CD4-positive, alpha-beta T cell treated with Interleukin-21 for 1 hour (primary cell): ENCODE measurements around the gene SIM1.

Experiments
- DNase-seq: peaks from one replicate; pipeline ENCODE4 v3.0.0-alpha.2; 2020

Gene SIM1

DNA sequence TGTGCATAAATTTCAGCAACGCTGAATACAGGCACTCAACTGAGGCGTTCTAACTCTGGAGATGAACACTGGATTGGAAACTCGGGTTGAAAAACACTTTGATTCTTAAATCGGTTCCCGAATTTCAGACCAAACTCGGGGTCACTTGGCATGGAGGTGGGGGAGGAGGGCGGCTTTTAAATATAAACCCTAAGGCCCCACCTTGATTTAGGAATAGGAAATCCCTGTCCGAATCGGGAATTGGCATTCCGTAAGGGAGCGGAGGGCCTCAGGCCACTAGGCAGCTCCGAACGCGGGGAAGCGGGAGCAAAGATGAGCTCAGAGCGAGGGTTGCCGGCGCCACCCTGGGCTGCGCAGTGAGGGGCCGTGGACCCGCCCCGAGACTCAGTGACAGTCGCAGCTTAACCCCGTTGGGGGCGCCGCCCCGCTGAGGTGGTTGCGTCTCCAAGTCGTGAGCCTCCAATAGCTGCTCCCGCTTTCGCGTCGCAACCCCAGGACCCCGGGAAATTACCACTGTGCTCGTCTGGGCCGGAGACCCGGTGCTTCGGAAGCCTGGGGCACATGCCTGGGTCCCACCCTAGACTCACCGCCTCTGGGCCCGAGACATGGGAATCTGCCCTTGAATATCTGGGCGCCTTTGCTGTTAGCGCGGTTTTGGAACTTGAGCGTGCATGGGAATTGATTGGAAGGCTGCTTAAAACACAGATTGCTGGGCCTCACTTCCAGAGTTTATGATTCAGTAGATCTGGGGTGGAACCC lies 4.6 kb upstream of the SIM1 start:
- no peak for DNase-seq

DNA sequence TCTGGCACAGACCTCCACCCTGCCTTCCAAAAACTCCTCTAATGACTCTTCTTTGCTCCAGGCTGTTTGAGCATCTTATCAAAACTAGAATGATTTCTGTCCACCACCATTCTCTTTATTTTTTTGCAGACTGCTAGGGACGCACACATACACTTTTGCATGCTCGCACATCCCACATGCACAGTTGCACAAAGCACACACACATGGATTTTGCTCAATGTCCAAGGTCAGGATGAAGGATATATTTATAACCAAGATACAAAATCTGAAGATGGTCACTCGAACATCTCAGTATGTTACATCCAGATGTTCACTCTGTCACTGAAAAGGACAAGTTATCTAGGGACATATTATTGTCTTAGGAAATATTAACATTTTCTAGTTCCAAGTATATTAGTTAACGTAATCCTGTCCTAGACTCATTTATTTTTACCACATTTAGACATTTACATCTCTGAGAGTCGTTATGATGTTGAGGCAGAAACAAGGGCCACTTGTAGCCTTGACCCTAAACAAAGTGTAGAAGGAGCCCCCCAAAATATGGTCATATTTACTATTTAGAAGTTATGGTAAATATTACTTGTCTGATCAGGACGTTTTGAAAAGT lies 3.4 kb upstream of the SIM1 start:
- DNase-seq, result no peak

DNA sequence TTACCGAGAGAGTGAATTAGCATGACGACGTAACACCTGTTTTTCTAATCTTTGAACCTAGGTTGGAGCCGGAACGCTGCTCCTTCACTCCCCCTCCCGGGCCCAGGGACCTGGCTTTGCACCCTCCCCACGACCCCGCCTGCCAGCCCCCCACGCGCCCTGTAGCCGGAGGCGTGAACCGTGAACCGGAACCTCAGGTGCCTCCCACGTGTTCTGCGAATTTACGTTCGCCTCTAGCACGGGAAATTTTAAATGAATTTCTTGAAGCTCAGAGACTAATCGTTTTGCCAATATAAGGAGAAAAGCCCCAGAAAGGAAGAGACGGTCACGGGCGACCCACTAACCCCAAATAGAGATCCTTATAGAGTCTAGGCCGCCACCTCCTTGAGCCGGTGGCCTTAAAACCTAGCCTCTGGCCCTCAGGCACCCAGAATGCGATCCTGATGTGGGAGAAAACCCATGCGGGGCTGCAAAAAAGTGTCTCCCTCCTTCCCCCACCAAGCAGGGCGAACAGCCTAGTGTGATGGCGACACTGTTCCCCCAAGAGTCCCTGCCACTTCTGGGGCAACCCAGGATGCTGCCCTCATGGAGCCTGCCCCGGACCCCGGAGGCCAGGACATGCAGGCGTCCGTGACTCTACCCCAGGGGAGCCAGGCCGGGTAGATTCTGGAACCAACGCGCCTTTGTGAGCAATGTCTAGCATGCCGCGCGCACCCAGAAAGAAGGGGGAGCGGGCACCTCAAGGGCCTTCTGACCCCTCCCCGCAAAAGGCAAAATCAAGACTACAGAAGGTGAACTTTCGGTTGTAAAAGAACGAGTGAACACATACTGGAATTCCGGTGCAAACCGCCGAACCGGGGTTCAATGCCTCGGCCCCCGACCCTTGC lies 2.7 kb upstream of the SIM1 start:
- no peak for DNase-seq

DNA sequence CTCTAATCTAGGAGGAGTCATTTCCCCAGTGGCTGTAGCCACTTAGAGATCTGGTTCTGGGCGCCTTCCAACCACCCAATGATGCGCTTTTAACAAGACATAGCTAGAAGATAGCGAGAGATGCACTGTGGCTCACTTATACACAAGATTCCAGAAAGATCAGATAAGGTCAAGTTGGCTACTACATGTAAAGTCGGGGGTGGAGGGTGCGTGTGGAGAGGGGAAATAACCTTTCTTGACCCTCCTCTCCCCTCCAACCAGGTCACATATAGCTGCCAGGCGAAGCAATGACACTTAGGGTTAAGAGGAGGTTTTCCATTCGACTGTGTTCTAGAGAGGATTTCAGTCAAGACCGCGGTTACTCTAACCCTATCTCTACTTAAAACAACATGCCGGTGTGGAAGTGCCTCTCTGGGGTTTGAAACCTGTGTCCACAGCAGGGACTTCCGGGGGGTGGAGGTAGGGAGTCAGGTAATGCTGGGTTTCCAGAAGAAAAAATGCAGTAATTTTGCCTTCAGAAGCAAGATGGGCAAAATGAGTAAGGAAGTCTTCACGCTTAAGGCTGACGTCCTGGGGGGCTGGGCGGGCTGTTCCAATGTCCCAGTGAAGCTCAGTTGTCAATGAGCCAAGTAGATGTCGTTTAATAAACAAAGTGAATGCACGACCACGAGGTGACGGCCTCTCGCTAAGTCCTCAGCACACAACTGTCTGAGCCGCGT lies 1.8 kb upstream of the SIM1 start:
- DNase-seq, result no peak

DNA sequence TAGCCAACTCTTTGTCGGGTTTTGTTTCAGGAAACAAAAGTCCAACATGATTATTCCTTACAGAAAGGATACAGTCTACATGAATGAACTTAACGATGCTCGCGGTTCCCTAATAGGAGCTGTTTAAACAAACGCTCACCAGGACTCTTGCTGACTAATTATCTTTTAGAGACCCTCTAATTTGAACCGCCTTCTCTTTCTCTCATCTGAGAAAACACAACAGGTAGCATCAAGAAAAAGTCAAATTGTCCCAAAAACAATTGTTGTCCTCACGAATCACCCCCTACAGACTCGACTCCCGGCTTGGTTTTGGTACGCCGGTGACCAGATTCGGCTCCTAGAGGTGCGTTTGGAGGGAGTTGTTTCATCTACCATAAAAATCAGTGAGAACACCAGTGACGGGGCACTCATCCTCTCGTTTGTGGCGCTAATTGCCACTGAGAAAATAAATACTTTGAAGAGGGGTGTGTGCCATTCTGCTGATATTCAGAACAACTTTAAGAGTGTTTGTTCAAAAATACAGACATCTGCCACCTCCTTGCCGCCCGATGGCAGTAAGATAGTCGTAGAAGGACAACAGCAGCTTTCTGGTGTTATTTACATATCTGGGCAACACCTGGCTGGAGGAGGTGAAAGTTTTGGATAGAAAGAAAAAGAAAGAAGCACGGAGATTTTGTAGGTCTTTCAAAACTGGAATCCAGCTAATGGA lies 1.1 kb upstream of the SIM1 start:
- no peak for DNase-seq

DNA sequence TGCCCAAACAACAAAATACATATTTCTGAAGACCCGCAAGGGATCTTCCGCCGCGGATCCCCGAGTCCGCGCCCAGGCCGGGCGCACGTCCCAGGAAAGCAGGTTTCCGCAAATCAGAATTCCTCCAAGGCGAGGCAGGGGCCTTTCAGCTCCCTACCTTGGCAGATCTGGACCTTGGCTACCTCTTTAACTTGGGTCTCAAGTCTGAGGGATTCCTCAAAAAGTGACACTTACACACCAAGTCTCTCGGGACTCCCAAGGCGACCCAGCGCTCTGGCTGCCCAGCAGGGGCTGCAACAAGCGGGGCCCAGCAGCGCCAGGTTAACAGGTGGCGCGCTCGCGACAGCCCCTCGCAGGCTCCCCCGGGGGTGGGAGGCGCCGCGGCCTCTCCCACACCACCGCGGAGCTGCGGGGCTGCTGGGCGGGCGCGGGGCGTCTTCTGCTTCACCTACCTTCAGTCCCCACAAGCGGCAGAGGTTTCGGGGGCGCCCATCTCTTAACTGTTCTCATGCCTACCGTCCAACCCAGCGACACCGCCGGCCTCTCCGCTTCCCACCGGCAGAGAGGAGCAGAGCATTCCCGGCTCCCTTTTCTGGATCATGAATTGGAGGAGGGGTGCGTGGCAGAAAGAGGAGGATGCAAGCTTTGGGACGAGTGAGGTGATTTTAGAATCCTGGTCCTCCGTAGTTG lies 414 bp downstream of the SIM1 start:
- no peak for DNase-seq

DNA sequence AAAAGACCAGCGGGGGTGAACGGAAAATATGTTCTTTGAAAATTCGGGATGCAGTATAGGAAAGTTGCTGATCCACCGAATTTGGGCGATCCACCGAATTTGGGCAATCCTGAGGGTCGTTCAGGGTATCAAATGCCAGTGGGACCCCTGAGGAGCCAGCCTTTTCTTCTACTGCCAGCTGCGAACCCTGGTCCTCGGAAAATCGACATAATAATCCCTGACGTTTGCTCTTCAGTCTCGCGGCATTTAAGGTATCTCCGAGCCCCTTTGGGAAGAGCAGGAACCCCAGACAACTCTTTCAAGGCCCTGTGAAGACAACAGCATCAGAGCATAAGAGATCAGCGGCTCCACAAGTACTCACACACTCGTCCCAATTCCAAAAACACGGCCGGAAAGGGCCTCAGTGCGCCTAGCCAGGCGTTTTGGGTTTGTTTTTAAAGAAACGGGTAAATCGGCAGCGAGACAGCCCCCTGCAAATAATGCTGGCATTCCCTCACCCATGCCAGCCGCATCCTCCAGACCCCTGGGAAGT lies 1.0 kb downstream of the SIM1 start:
- DNase-seq, result no peak

DNA sequence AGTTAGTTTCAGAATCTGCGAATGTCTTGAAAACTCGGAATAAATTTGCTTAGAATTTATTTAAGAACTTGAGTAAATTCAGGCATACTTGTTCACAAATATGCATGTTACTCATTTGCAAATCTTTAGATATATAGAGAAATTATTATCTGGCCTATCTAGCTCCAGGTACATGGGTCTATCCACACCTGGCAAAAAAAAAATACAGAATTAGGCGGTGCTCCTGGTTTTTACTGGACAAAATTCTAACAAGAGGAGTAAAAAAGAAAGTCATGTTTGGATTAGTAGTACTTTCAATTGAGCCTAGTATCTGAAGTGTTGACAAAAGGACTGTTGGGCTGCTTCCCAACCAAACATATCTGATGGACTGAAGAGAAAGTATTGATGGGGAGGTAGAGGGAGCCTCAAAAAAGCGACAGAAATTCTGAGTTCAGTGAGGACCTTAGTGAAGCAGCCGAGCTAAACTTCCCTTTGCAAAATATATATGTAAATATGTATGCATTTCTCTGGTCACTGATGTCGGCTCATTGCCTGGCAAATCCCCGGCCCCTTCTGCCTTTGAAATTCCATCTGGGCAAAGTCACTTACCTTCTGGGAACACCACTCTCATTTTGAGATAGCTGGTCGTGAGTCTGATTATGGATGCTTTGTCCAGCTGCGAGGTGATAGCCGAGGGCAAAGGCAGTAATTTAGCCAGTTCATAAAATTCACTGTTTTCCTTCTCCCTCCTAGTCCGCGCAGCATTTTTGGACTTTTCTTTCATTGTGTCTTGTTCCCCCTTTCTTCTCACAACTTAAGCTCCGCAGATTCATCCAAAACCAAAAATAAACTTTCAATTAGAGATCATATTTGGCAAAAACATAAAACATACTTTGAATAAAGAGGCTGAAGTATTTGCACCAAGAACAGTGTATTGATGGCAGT lies 1.8 kb downstream of the SIM1 start:
- DNase-seq, result no peak

DNA sequence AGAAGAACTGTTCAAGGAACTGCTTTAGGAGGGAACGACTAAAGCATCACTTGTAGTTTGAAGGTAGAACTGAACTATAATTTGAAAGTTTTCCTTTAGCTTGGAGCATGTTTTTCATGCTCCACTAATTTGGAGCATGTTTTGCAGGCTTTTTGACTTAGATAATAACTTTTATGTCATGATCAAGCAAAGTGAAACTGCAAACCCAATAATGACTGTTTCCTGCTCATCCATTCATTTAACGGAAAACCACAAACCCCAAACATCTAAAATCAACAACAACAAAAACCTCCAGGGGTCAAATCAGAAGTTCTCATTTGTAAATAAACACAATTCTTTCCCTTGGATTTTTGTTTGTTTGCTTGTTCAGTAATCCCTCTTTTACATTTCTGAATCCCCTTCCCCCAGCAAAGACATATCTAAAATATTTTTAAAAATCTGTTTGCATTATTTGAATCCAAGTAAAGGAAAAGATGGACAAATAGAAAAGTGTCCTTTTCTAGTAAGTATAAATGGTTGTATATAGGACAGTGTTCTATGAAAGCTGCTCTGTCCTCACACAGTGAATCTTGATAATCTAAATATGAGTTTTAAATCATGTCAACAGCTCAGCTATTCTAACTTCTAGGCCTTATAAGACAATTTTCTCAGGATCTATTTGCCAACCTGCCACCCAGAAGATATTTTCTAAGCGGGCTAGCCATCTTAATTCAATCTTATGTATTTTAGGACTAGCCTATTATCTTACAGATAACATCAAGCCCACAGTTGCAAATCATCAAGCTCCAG lies 2.6 kb downstream of the SIM1 start:
- no peak for DNase-seq

DNA sequence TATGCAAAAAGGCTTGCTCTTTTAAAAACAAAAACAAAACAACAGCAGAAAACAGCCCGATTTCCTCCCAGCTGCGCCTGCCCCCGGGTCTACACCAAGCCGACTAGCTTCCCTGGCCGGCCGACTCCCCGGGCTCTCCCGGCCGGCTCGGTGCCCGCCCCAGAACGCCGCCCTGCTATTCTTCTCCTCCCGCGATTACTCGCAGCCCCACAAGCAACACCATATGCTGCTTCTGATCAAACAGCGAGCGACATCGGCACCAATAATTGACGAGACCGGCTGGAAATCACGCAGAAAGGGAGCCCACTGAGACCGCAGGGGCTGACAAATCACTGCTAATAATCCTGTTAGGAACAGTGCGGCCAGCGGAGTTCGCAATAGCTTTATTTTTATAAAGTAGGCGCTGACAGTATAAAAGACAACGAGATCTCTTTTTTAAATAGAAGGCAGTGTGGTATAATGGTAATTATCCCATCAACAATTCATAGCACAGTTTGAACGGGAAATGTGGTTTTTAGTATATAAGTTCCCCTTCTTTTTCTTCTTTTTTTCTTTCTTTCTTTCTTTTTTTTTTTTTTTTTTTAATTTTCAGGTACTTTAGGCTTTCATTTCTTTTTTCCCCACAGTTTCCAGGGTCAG lies 3.3 kb downstream of the SIM1 start:
- no peak for DNase-seq

DNA sequence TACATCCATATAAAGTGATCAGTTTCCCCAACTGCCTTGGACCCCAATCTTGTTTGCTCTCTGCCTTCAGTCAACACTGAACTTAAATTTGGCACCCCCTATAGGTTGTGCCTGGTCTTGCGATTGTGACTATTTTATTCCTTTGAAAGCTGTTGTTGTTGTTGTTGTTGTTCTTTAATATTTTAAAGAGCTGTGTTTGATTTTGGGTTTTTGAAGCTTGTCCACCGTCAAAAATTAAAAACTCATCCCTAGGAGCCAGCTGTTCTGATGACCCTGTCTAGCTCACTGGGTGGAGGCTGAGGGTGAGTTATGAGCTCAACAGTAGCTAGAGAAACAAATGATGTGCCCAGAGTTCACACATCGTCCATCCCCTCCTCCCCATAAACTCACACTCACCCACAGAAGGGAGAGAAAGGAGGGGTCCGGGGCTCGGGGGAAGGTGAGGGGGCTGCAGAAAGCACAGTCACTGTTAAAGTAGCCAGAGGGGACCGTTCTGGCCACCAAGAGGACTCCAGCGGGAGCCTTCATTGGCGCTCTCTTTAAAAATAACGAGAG lies 4.0 kb downstream of the SIM1 start:
- DNase-seq, result no peak

DNA sequence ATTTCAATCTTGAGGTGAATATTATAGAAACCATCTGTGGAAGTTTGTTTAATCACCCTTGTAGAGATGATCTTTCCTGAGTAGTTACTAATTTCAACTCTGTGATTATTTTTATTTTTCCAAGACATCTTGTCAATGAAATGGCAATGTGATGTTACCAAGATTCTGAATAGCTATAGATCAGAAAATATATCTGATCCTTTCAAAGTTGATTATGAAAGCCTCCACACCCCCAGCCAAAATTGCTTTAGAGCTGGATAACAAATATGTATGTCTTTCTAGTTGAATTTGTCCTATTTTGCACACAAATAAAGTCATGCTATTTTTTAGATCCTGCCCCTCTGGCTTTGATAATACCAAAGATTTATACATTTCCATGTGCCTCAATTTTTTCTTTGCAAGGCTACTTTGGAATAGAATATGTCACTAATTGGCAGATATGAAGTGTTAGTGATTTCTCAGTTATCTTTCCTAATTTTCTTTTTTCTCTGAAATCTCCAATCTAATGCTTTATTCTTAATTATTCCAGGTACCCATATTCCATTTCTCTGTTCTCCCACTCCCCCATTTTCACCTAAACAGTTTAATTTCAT lies 5.0 kb downstream of the SIM1 start:
- DNase-seq, result no peak

DNA sequence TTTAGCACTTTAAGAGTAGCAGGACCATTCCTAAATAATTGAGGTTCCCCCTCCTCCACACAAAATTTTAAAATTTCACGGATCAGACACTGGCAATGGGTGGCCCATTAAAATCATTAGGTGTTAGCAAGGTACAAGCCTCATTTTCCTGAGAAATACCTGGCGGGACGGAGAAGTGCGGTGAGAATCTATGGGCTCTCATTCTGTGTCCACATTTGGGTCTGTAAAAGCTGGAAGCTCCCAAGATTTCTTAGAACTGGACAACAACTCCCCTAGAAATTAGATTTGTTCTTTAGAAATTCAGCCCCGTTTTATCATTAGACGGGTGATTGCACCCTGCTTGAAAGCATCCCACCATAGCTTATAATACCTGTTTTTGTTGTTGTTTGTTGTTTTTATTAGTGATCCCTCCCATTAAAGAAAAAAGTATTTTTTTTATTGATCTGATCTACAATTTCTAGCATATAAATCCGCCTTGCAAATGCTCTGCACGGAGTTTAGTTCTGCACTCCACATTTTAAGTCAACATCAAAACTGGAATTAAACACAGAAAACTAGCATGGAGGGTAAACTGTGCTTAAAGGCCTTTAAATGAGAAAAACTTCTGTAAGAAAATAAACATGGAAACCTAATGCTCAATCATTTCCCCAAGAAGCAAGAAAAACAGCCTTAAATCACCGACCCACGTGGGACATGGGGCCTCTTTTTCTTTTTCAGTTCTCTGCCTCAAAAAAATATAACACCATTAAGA lies 5.7 kb downstream of the SIM1 start:
- DNase-seq, result no peak

DNA sequence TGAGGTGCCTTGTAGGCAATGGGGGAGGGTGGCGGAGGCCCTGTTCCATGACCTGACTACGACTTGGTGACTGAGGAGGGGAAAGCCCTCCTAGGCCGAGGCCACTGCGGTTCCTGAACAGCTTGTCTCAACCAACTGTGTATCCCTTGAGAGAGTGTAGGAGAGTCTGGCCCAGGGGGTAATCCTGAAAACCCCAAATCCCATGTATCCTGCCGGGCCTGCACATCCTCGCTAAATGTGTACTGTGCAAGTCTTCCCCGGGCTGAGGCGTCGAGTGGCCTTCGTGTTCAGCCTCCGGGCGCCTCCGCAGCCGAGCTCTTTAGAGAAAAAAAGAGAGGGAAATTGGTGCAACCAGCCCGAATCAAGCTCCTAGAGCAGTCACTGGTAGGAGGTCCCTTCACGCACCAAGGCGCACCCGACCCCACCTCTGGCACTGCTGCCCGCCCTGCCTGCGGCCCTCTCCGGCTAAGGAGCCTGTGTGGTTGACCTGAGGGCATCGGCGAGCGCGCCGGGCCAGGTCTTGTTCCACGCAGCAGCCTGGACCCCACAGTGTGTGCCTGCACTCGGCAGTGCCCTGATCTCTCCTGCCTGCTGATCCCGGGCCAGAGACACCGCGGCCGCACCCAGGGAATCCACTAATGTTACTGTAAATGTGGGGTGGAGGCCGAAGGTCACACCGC lies 7.3 kb downstream of the SIM1 start:
- DNase-seq, result no peak

DNA sequence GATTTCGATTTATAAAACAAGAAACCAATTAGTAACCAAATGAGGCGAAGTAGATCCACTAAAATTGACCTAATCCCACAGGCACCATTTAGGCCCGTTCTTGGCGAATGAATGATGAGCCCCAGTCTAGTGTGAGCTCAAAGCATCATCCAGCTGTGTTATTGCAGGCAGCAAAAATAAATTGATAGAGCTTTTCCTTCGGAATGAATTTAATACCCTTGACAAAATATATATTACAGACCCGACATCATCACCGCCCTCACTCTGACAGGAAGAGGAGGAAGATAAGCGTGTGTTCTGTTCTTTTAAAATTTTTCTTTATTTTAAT lies 7.8 kb downstream of the SIM1 start:
- DNase-seq, result no peak

DNA sequence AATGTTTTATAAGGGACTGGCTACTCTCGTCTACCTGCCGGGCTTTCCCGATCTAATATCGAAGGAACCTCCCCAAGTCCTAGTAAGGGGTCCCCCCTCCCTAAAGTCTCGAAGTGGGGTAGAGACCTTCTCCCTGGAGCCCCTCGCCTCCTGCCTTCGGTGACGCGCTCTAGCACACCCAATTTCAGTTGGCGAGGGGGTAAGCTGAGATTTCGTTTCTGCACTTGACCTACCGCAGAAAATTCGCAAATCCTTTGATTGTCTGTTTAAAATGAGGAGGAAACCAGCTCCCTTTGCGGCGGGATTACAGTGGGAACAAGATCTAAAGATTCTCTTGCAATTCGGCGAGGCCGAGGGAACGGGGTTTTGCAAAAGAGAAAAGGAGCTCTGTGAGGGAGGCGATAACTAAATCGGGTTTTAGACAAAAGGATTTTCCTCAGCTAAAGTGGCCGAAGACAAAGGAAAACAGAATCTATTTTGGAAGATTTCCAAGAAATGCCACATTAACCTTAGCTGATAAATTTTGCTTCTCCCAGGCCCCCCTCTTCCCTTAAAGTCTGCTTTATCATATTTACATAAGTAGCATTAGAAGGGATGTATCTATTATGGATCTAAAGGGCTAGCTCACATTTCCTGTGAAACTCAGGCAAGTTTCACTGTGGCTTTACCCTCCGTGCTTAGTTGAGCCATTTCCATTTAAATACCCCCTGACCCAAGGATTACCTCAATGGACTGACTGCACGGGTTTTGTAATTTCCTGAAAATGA lies 8.4 kb downstream of the SIM1 start:
- DNase-seq, result no peak
